ENCODE data around the gene FSTL4.

- TF ChIP-seq, protein P1, sequence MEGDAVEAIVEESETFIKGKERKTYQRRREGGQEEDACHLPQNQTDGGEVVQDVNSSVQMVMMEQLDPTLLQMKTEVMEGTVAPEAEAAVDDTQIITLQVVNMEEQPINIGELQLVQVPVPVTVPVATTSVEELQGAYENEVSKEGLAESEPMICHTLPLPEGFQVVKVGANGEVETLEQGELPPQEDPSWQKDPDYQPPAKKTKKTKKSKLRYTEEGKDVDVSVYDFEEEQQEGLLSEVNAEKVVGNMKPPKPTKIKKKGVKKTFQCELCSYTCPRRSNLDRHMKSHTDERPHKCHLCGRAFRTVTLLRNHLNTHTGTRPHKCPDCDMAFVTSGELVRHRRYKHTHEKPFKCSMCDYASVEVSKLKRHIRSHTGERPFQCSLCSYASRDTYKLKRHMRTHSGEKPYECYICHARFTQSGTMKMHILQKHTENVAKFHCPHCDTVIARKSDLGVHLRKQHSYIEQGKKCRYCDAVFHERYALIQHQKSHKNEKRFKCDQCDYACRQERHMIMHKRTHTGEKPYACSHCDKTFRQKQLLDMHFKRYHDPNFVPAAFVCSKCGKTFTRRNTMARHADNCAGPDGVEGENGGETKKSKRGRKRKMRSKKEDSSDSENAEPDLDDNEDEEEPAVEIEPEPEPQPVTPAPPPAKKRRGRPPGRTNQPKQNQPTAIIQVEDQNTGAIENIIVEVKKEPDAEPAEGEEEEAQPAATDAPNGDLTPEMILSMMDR (IDR thresholded peaks at IDR 0.05; ENCODE audit: borderline replicate concordance, extremely low read depth, low read length, poor library complexity, severe bottlenecking): no peak
- TF ChIP-seq EZH2 (IDR thresholded peaks at IDR 0.05; ENCODE audit: borderline replicate concordance, low read depth, low read length, severe bottlenecking): no peak
Observed at GRCh38 chr5:133381041-133381440, 231.3 kb downstream of the FSTL4 start.
